Mesendoderm (in vitro differentiated cells): ENCODE measurements around the gene ZNF597.
"Not testable (repeated sequence)": the region's sequence is repeated elsewhere in the genome, so short reads cannot be mapped to it uniquely, and the experiment has no call there.

Experiments
- DNase-seq: peaks from one replicate; pipeline ENCODE4 v3.0.0; 2013
- H2AK5ac ChIP-seq: 2 replicates; pipeline ENCODE4 v1.6.1; 2013; ENCODE audit warnings: low read length, inconsistent platforms
- H2BK120ac ChIP-seq: 2 replicates; pipeline ENCODE4 v1.6.1; 2013; ENCODE audit warnings: low read depth, mild to moderate bottlenecking, low read length, moderate library complexity, mixed read lengths
- H2BK15ac ChIP-seq: replicated peaks from 2 replicates; pipeline ENCODE4 v1.6.1; 2013; ENCODE audit warnings: low read depth, mild to moderate bottlenecking, moderate library complexity
- H2BK5ac ChIP-seq: 2 replicates; pipeline ENCODE4 v1.6.1; 2013; ENCODE audit warnings: low read length, inconsistent platforms
- H3K18ac ChIP-seq: 2 replicates; pipeline ENCODE4 v1.6.1; 2013; ENCODE audit warnings: mild to moderate bottlenecking, low read length, mixed read lengths
- H3K23ac ChIP-seq: one replicate; pipeline ENCODE4 v1.6.1; 2013; ENCODE audit warnings: low read length
- H3K27ac ChIP-seq: 2 replicates; pipeline ENCODE4 v1.5.1; 2013; ENCODE audit warnings: low read depth, mild to moderate bottlenecking, inconsistent platforms, low read length, moderate library complexity
- H3K27me3 ChIP-seq: 2 replicates; pipeline ENCODE4 v1.6.1; 2013; ENCODE audit warnings: low read length, control low read depth, mild to moderate bottlenecking, inconsistent platforms; ENCODE audit not compliant: insufficient read depth, poor library complexity
- H3K36me3 ChIP-seq: 2 replicates; pipeline ENCODE4 v1.6.1; 2013; ENCODE audit warnings: low read length, inconsistent platforms; ENCODE audit not compliant: control insufficient read depth, insufficient read depth
- H3K4ac ChIP-seq: one replicate; pipeline ENCODE4 v1.6.1; 2013; ENCODE audit warnings: low read depth, mild to moderate bottlenecking, low read length, moderate library complexity
- H3K4me1 ChIP-seq: 2 replicates; pipeline ENCODE4 v1.6.1; 2013; ENCODE audit warnings: low read depth, low read length, inconsistent platforms; ENCODE audit not compliant: control insufficient read depth
- H3K4me2 ChIP-seq: 2 replicates; pipeline ENCODE4 v1.6.1; 2013; ENCODE audit warnings: low read length
- H3K4me3 ChIP-seq: 2 replicates; pipeline ENCODE4 v1.5.1; 2013; ENCODE audit warnings: mild to moderate bottlenecking, low read length
- H3K56ac ChIP-seq: one replicate; pipeline ENCODE4 v1.6.1; 2013; ENCODE audit warnings: low read length
- H3K79me1 ChIP-seq: 2 replicates; pipeline ENCODE4 v1.6.1; 2013; ENCODE audit warnings: low read length, inconsistent platforms
- H3K79me2 ChIP-seq: 2 replicates; pipeline ENCODE4 v1.6.1; 2013; ENCODE audit warnings: mild to moderate bottlenecking, low read length; ENCODE audit not compliant: control insufficient read depth, insufficient read depth
- H3K9ac ChIP-seq: 2 replicates; pipeline ENCODE4 v1.6.1; 2013; ENCODE audit warnings: low read length, inconsistent platforms
- H4K5ac ChIP-seq: one replicate; pipeline ENCODE4 v1.6.1; 2013; ENCODE audit warnings: low read length
- H4K8ac ChIP-seq: one replicate; pipeline ENCODE4 v1.6.1; 2013; ENCODE audit warnings: low read depth, mild to moderate bottlenecking, control low read depth, low read length, moderate library complexity
- WGBS: extraction: QIAGEN DNeasy Blood & Tissue Kit; methylation state at CpG from one replicate; pipeline ENCODE4 v1.1.7; 2013; ENCODE audit warnings: low lambda C conversion rate, missing lambda C conversion rate; ENCODE audit not compliant: insufficient coverage; ENCODE audit errors: extremely low coverage; 5-methylcytosine and 5-hydroxymethylcytosine counted together

The ZNF597 gene

GRCh38 chr16:3475604-3476375 is 32.5 kb upstream of the ZNF597 start:
- no peak overlapping the region for H3K9ac ChIP-seq
- no peak overlapping the region for H2BK15ac ChIP-seq
- H3K23ac ChIP-seq: no peak overlapping the region
- H3K4ac ChIP-seq: no peak overlapping the region
- no peaks in the 10 kb centered on the region for H3K27me3 ChIP-seq
- H4K5ac ChIP-seq: no peak overlapping the region
- H3K18ac ChIP-seq: no peak overlapping the region
- no peak overlapping the region for H3K56ac ChIP-seq
- WGBS: no CpG with 5 or more reads among the region's 29 CpGs
- no peak overlapping the region for H3K27ac ChIP-seq
- H3K4me2 ChIP-seq: no peak overlapping the region
- H3K4me3 ChIP-seq: no peak overlapping the region
- no peak for DNase-seq
- H3K36me3 ChIP-seq: peaks cover 7% of the 10 kb centered on the region
- H2BK5ac ChIP-seq: no peak overlapping the region
- no peak overlapping the region for H4K8ac ChIP-seq
- H2BK120ac ChIP-seq: no peak overlapping the region
- peaks cover 23% of the 10 kb centered on the region for H3K79me1 ChIP-seq
- no peak overlapping the region for H2AK5ac ChIP-seq
- H3K4me1 ChIP-seq: peaks cover under 1% of the 10 kb centered on the region
- peaks cover 24% of the 10 kb centered on the region for H3K79me2 ChIP-seq

- H3K18ac ChIP-seq, H3K27ac ChIP-seq, H3K36me3 ChIP-seq, H3K56ac ChIP-seq, H3K4me3 ChIP-seq, H3K23ac ChIP-seq, H4K8ac ChIP-seq, H4K5ac ChIP-seq, DNase-seq, H3K4me2 ChIP-seq, H2BK120ac ChIP-seq, H2BK15ac ChIP-seq, H3K9ac ChIP-seq, H2AK5ac ChIP-seq, H3K4ac ChIP-seq, H3K27me3 ChIP-seq, H3K4me1 ChIP-seq, H2BK5ac ChIP-seq: not testable (repeated sequence)
- no CpG with 5 or more reads among the region's 7 CpGs for WGBS
- peaks cover 26% of the 10 kb centered on the region for H3K79me1 ChIP-seq
- peaks cover 33% of the 10 kb centered on the region for H3K79me2 ChIP-seq
These were observed 31.6 kb upstream of the ZNF597 start for GRCh38 chr16:3474870-3475269.

- no peaks in the 10 kb centered on the region for H3K4me1 ChIP-seq
These were observed 31.0 kb upstream of the ZNF597 start for GRCh38 chr16:3474136-3474779.

GRCh38 chr16:3473596-3473943 is 30.3 kb upstream of the ZNF597 start:
- not testable (repeated sequence) for H3K9ac ChIP-seq, H3K23ac ChIP-seq, H2BK5ac ChIP-seq, H3K4me2 ChIP-seq, H2AK5ac ChIP-seq, H3K27ac ChIP-seq, H2BK15ac ChIP-seq, DNase-seq, H4K8ac ChIP-seq, H4K5ac ChIP-seq, H3K27me3 ChIP-seq, H3K56ac ChIP-seq, H2BK120ac ChIP-seq, H3K4me1 ChIP-seq, H3K36me3 ChIP-seq, H3K18ac ChIP-seq, H3K4ac ChIP-seq, H3K4me3 ChIP-seq
- WGBS: no CpG with 5 or more reads among the region's 3 CpGs
- peaks cover 27% of the 10 kb centered on the region for H3K79me1 ChIP-seq
- H3K79me2 ChIP-seq: peaks cover 43% of the 10 kb centered on the region

More at GRCh38 chr16:3474136-3474779, 31.0 kb upstream of the ZNF597 start:
- no peaks in the 10 kb centered on the region for H3K27me3 ChIP-seq
- no peak overlapping the region for H4K5ac ChIP-seq
- H3K23ac ChIP-seq: no peak overlapping the region
- no peak overlapping the region for H2AK5ac ChIP-seq
- WGBS: no CpG with 5 or more reads among the region's 16 CpGs
- no peak overlapping the region for H3K27ac ChIP-seq
- peaks cover 38% of the 10 kb centered on the region for H3K79me2 ChIP-seq
- H3K79me1 ChIP-seq: peaks cover 26% of the 10 kb centered on the region
- no peak overlapping the region for H3K4me3 ChIP-seq
- H3K9ac ChIP-seq: no peak overlapping the region
- no peak overlapping the region for H3K18ac ChIP-seq
- H3K36me3 ChIP-seq: peaks cover 2% of the 10 kb centered on the region
- H3K4ac ChIP-seq: no peak overlapping the region
- H2BK120ac ChIP-seq: no peak overlapping the region
- no peak overlapping the region for H2BK5ac ChIP-seq
- no peak overlapping the region for H4K8ac ChIP-seq
- no peak for DNase-seq
- H2BK15ac ChIP-seq: no peak overlapping the region
- no peak overlapping the region for H3K56ac ChIP-seq
- H3K4me2 ChIP-seq: no peak overlapping the region

- no peak overlapping the region for H2BK120ac ChIP-seq
- H3K79me1 ChIP-seq: peaks cover 24% of the 10 kb centered on the region
- peaks cover 46% of the 10 kb centered on the region for H3K79me2 ChIP-seq
- H4K8ac ChIP-seq: no peak overlapping the region
- no peaks in the 10 kb centered on the region for H3K27me3 ChIP-seq
- no peak overlapping the region for H3K9ac ChIP-seq
- H2BK15ac ChIP-seq: no peak overlapping the region
- H4K5ac ChIP-seq: no peak overlapping the region
- no peak overlapping the region for H2AK5ac ChIP-seq
- H2BK5ac ChIP-seq: no peak overlapping the region
- H3K4me1 ChIP-seq: peaks cover 3% of the 10 kb centered on the region
- H3K18ac ChIP-seq: no peak overlapping the region
- no peak overlapping the region for H3K4me3 ChIP-seq
- WGBS: no CpG with 5 or more reads among the region's 10 CpGs
- H3K56ac ChIP-seq: no peak overlapping the region
- no peaks in the 10 kb centered on the region for H3K36me3 ChIP-seq
- H3K27ac ChIP-seq: no peak overlapping the region
- DNase-seq: no peak
- H3K23ac ChIP-seq: no peak overlapping the region
- no peak overlapping the region for H3K4me2 ChIP-seq
- no peak overlapping the region for H3K4ac ChIP-seq
These were observed 29.7 kb upstream of the ZNF597 start for GRCh38 chr16:3472878-3473595.
